HS-27A (cell line): ENCODE data around the gene SYT7.
"Not testable (repeated sequence)": the region's sequence is repeated elsewhere in the genome, so short reads cannot be mapped to it uniquely, and the experiment has no call there.

Source experiments
- DNase-seq: peaks from one replicate; pipeline ENCODE4 v3.0.0-alpha.2; 2012; ENCODE audit warnings: low read depth, missing footprints

The SYT7 gene

DNA sequence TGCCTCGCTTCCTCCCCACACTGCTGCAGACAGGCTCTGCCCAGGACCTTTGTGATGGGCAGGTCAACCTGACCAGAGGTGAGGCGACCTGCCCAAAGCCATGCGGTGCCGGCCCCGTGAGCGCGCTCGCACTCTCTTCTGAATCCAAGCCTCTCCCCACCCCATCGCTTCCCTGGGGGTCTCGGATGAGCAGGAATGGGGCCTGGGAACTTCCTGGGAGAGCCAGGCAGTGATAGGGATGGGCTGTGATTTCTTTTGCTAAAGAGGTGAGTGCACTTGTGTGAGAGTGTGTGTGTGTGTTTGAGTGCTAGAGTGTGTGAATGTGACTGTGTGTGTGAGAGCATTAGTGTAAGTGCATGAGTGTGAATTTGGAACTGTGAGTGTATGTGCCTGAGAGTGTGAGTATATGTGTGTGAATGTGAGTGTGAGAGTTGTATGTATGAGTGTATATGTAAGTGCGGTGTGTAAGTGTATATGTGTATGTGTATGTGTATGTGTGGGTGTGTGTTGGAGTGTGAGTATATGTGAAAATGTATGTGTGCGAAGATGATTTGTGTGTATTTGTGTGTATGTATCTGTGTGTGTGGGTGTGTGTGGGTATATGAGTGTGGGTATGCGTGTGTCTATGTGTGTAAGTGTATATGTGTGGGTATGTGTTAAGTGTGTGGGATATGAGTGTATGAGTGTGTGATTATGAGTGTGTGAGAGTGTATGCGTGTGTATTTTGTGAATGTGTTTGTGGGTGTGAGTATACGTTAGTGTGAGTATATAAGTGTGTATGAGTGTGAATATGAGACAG lies 84.1 kb downstream of the SYT7 start:
- DNase-seq, result no peak

DNA sequence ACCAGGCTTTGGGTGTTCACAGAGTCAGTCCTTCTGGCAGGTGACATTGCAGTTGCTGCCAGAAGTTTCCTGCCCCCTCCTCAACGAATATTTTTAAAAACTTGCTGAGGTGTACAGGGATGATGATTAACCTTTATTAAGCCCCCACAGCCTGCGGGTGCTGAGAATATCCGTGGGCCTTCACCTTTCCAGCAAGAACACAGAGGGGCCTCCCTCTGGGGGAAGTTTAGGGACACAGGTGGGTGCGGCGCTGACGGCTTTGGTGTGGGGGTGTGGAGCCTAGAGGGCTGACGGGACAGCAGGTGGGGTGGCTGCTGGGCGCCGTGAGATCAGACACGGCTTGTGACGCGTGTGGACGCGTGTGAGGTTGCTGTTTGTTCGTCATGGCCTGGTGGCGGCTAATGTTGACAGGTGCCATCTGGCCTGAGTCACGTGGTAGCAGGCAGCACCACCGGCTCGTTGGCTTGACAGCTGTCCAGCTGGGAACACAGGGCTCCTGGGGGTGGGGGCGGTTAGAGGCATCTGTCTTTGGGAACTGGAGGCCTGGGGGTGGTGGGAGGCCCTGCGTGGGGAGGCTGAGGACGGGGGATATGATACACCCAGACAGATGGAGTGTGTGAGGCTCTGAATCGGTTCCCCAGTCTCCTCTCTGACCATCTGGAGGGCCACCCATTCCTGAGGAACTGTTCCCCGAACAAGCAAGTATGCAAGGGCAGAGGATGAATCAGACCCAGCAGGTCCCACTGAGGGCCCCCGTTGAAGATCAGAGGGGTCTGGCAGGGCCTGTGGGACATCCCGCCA lies 84.9 kb downstream of the SYT7 start:
- no peak for DNase-seq

DNA sequence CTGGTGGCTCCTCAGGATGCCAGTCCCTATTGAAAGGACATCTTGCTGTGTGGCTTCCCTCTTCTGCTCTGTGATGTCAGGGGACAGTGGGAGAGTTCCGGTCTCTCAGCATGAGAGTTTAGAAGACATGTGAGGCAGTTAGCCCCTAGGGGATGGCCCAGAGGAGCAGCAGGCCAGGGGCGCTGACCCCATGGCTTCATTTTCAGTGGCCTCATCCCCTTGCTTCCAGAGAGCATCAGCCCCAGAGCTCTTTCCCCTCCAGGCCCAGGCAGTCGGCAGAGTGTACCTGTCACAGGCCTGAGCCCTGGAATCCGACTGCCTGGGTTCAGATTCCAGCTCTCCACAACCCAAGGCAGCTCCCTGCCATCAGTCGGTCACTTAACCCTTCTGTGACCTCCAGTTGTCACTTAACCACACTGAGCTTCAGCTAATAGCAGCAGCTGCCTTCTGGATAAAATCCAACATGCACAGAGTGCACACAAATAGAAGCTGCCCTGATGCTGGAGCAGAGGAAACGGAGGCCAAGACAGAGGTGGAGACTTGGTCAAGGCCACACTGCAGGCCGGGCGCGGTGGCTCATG lies 86.4 kb downstream of the SYT7 start:
- no peak for DNase-seq

DNA sequence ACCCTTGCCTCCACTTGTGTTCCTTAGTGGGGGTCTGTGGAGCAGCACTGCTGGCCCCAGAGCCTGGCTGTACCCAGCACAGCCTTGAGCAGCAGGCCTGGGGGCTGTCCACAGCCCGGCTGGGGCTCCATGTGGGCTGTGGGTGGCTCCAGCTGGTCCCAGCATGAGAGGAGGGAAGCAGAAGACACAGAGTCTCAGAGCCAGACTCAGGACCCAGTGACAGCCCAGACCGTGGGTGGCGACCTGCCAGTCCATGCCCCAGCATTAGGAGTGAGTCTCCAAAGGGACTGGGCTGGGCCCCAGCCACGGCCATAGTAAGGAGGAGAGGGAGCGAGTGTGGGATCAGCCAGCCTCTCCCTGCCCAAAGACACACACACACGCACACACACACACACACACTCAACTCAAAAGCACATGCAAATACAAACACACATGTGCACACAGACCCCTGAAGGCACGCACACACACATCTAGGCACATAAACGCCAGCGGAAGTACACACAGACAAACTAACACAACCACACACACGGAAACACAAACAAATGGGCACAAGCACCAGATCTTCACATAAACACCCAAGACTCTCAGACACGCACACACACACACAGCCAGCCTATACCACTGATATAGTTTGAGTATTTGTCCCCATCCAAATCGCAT lies 89.0 kb downstream of the SYT7 start:
- DNase-seq, result no peak

DNA sequence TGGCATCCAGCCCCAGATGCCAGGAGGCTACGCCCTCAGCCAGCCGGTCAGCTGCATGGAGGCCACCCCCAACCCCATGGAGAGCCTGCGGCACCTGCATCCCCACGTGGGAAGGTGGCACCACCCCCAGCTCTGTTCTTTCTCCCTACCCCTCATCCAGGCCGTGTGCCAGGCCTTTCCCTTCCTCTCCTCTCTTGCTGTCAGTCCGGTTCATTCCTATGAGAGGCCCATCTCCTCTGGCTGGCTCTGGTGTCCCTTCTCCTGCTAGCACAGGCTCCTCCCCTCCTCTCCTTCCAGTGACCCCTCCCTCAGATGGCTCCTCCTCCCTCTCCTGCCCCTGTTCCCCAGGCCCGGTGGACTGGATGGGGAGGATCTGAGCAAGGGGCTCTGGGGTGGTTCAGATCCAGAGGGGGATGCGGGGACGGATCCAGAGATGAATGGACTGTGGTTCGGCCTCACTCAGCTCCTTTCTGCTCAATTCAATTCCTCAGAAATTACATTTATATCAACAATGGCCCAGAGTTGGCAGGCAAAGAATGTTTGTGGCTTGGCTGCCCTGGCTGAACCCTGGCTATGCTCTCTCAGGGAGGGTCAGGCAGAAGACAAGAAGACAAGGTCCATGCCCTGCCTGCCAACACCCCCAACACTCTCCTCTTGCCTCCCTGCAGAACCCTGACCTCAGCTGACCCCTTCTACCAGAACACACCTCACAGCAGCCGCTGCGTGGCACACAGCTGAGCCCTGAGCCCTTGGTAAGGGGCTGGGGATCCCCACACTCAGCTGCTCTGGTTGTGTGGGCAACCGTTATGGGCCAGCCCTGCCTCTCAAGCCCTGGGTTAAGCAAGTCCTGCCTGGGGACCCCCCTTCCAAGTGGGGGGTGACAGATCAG lies 90.8 kb downstream of the SYT7 start:
- DNase-seq, result no peak

DNA sequence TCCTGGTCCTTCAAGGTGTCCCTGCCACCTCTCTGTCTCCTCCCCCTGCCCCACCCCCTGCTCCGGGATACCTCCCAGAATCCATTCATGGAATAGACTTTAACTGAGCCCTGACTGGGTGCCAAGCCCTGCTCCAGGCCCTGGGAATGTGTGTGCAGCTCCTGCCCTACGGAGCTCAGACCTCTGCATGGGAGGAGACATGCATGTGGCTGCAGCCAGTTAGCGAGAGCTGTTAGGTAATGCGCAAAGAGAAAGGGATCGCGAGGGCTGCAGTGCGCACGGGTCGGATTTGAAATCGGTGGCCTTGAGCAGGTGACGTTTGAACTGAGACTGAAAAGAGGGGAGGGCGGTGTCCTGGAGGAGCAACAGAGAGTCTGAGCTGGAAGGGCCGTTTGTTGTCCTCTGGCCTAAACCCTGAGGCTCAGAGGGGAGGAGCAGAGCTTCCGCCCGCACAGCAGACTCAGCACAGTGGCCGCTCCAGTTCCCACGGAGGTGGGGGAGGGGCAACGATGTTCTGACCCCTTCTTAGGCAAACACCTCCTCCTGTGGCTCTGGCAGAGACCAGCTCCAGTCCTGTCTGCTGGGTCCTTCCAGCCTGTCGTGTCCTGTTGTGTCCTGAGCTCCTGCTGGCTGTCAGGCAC lies 92.1 kb downstream of the SYT7 start:
- DNase-seq, result no peak

DNA sequence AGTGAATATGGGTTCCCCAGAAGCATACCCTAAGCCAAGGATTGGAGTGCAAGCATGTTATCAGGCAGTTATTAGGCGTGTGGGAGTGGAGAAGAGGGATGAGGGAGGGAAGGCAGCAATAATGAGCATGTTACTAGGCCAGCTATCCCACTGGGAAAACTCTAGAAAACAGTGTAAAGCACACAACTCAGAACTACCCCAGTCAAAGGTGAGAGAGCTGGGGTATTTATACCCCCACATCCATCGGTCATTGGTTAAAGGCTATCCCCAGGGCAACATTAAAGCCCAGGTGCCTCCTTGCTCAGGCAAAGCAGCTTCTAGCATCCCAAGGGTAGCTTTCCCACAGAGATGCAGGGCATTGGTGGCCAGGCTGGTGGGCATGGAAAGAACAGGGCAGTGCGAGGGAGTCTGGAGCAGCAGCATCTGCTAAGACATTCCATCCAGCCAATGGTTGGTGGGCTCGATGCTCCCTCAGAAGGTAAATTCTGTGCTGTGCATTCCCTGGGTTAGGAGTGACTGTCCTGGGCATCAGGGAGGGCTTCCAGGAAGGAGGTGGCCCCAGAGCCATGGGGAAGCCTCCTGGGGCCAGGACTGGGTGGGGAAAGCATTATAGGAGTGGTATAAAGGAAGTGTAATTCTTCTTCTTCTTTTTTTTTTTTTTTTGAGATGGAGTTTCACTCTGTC lies 93.4 kb downstream of the SYT7 start:
- DNase-seq, result no peak

DNA sequence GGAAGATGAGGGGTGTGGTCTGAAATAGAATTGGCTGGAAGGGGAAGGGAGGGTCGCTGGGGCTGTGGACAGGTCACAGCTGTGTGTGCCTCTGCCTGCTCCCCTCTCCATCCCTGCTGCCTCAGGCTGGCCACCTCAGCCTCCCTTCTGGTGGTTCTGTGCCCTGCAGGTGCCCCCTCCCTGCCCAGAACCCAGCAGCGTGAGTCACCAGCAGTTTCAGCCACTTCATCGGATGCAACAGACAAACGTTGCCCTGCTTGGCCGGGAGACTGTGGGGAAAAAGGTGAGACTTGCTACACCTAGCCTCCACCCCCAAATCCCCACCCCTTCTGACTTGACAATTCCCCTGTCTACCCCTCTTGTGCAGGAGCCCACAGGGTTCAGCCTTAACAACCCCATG lies 94.1 kb downstream of the SYT7 start:
- no peak for DNase-seq

DNA sequence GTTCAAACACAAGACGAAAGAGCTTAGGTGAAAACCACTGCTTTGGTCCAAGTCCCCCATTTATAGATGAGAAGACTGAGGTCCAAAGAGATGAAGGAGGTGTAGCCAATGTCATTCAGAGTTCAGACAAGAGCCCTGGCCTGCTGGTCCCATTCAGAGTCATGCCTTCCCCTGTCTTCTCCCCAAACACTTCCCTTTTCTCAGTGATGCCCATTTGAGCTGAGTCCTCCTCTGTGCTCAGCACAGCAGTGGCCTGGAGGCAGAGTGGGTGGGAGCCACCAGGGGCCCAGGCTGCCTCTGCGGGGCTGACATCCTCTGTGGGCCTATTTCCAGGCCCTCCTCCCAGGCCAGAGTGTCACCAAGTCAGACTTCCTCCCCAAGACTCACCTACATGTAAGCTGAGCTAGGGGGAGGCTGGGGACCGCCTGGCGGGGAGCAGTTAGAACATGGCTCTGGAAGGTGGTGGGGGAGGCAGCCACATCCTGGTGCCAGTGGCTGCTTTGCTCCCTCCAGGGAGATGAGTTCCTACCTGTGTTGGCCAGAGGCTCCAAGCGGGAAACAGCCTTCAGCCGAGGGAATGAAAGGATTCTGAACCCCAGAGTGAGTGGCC lies 94.8 kb downstream of the SYT7 start:
- no peak for DNase-seq

DNA sequence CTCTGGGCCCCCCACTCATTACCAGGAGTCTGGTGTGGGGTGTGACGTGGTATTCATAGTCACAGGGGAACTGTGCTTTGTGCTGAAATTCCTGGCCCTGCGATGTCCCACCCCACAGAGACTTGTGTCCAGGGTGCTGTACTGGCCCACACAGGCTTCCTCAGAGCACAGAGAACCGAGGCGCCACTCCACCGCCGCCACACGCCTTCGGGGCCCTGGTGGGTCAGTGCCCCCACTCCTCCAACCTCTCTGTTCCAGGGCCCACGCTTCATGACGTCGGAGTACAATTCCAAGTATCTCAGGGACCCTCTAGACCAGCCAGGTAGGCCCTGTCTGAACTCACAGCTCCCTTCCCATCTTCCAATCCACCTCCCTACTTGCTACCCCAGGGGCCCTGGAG lies 95.8 kb downstream of the SYT7 start:
- no peak for DNase-seq

DNA sequence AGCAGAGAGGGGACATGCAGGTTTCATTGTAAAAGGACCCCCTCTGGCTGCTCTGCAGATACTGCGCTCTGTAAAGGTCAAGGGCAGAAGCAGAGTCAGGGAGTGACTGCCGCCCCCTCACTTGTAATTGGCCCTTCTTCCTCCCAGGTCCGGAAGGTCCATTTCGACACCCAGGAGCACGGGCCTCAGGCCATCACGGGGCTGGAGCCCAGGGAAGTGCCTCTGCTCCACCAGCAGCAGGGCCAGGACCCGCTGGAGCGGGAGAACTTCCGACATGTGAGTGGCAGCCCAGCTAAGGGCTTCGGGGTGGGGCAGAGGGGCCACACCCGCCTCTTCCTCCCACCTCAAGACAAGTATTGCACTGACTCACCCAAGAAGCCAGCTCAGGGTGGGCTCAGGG lies 96.3 kb downstream of the SYT7 start:
- no peak for DNase-seq

DNA sequence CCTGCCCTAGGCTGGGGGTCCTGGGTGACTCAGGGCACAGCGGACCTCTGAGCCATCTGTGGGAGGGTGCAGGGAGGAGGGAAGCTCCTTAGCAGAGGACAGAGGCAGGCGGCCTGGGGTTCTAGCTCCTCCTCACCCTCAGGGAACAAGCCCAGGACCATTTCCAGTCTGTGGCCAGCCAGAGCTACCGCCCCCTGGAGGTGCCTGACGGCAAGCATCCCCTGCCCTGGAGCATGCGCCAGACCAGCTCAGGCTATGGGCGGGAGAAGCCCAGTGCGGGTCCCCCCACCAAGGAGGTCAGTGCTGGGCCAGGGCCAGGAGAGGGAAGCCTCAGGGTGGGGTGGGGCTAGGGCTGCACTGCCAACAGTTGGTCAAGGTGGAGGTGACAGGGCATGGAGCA lies 98.4 kb downstream of the SYT7 start:
- DNase-seq, result no peak

DNA sequence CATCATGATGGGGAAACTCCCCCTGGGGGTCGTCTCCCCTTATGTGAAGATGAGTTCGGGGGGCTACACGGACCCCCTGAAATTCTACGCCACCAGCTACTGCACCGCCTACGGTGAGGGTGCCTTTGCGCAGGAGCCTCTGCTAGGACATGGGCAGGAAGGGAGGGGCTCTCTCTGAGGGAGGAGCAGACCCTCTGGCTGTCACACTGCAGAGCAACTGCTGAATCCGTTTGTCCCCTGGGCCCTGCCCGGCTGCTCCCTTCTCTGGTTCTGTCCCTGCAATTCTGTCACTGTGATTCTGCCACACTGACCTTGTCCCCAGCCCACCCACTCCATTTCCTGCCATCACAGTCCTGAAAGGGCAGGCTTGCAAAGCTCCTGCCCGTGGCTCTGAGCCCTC lies 99.1 kb downstream of the SYT7 start:
- no peak for DNase-seq

DNA sequence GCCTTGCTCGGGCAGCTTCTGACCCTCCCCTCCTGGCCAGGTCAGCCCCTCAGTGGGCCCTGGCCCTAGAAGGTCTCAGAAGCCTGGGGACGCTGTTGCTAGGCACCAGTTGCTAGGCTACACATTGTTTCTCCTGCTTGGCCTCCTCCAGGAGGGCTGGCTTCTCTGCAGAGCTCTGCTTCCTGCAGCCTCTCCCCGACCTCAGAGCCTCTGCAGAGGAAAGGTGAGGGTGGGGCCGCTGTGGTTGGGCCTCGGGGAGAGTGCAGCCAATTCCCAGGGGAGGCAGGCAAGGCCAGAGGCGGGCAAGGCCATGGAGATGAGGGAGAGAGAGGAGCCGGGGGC lies 99.9 kb downstream of the SYT7 start:
- no peak for DNase-seq

DNA sequence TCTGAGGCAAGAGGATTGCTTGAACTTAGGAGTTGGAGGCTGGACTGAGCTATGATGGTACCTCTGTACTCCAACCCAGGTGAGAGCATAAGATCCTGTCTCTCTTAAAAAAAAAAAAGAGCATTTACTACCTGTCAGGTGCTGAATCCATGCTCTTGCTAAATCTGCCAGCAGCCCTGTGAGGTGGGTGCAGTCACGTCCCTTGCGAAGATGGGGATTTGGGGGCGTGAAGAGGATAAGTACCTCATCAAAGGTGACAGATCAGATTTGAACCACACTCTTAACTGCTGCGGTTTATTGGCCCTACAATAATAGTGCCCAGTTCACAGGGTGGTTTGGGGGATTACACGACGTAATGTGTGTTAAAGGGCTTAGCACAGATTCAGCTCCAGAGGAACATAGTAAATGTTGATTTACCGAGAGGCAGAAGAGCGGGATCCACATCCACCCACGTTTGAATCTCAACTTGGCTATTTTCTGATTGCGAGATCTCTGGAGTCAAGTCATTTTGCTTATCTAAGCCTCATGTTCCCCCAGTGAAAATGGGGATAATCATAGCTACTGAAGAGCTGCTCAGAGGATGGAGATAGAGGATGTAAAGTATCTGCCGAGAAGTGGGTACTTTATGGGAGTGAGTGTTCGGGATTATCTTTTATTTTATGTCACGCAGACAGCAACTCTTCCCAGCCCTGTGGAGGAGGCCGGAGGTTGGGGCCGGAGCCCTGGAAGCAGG lies 100.4 kb downstream of the SYT7 start:
- no peak for DNase-seq

DNA sequence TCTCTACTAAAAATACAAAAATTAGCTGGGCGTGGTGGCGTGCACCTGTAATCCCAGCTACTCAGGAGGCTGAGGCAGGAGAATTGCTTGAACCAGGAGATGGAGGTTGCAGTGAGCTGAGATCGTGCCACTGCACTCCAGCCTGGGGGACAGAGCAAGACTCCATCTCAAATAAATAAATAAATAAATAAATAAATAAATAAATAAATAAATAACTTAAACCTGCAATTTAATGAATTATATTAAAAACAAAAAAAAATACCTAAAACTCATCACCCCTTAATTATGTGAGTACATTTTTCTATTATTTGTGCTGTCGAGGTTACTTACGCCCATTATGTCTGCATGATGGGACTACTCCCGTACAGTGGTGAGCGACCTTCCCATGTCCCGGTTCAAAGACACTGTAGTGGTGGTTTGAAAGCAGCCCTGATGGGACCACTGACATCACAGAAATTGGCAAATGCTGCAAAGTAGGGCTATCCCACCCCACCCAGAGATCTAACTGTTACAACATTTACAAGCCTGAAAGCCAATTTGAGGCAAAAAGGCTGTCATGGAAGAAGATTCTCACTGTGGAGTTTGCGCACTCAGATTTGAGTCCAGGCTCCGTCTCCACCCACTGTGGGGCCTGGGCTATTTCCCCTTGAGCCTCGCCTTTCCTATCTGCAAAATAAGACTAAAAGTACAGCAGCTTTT lies 101.4 kb downstream of the SYT7 start:
- not testable (repeated sequence) for DNase-seq

DNA sequence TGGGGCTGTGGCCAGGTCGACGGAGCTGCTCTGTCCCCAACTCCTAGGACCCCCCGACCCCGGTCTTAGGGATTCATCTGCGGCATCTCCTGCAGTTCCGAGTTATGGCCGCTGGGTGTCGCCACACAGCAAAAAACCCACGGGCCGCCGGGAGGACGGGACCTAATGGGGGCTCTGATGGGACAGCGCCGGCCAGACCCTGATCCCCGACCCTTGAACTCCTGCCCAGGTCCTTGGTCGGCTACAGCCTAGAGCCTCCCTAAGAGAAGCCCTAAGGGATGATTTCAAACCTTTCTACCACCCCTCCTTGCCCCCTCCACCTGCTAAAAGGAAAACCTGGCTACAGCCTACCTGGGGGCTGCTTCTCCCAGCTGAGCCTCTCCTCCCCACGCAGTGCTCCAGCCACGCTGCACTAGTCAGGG lies 103.1 kb downstream of the SYT7 start:
- DNase-seq, result no peak

DNA sequence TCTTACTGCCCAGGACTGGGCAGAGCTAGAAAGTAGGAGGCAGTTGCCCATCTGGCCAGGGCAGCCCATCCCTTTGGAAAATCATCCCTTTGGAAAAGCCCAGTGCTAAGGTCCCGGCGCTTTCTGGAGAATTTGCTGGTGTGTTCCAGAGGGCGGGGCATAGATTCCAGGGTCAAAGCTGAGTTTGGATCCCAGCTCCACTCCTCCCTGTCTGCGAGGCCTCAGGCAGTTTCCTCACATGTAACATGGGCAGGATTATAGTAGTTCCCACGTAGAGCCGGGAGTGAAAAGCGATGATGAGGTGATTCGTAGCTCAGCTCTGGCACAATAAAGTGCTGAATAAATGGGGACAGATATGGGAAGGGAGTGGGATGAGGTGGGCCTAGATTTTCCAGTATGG lies 103.8 kb downstream of the SYT7 start:
- no peak for DNase-seq

DNA sequence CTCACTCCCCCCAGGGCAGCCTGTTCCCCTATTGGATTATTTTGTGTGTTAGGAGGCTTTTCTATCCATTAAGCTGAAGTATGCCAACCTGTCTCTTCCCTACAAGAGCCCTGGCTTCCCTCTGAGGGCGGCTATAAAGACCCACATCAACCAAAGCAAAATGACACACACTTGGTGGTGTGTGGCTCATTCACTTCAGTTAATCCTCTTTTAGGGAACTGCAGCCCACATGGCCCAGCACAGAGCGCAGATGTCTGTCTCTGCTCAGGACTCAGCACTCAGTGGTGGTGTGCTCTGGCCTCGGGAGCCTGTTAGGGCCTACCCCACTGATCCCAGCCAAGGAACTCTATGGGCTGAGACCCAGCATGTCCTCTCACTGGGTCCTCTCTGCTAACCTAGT lies 104.5 kb downstream of the SYT7 start:
- no peak for DNase-seq
